Stimulated activated CD8-positive, alpha-beta memory T cell treated with anti-CD3 and anti-CD28 coated beads, Interleukin-7, amount 100 ng/mL, for 48 hours (primary cell): ENCODE measurements around the gene CEMP1.

Experiments used
- DNase-seq, 2 donors: peaks; one replicate each; pipeline ENCODE4 v3.0.0-alpha.2; 2020; ENCODE audit warnings: low read depth in 1 of 2; ENCODE audit errors: extremely low read depth in 1 of 2

CEMP1 gene

GRCh38 chr16:2487903-2488531 is 43.2 kb downstream of the CEMP1 start:
- DNase-seq = no peak

GRCh38 chr16:2487517-2487842 is 43.7 kb downstream of the CEMP1 start:
- DNase-seq = no peak

DNA sequence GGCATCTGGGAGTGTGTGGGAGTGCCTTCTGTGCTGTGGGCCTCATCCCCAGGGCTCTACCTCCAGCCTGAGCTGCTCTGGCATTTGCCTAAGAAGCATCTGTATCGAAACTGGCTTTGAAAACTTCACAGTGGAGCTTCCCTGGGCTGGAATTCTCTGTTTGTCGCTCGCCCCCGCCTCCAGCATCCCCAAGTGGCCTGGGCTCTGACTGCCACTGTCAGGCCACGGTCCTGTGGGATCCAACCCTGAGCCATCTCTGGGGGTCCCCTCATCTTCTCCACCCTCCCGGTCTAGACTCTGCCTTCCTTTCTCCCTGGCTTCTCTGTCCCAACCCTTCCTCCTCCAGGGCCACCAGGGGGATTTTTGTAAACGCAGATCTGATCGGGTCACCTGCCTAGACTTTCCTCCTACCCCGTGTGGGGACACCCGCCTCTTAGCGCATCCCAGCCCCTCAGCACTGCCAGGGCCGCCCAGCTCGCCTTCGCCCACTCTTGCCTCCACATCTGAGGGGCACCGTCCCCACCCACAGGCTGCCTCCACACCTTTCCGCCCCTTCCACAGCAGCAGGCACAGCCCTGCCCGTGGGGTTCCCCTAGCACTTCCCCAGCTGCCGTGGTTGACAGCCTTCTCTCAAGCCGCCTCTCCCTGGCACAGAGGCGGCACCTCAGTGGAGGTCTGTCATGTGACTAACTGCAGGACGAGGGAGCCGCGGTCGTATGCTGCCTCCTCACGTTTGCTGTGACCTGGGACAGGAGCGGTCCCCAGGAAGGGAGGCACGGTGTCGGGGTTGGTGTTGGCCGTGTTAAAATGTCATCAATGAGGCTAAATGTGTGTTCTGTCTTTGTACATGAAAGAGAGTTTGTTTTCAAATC is 44.3 kb downstream of the CEMP1 start:
- DNase-seq = peak; percentile 44 to 63

GRCh38 chr16:2485811-2486507 is 45.2 kb downstream of the CEMP1 start:
- no peak for DNase-seq

- DNase-seq = no peak
Measured at GRCh38 chr16:2484898-2485508, 46.2 kb downstream of the CEMP1 start.

- no peak for DNase-seq
Measured at GRCh38 chr16:2483939-2484897, 47.0 kb downstream of the CEMP1 start.

DNA sequence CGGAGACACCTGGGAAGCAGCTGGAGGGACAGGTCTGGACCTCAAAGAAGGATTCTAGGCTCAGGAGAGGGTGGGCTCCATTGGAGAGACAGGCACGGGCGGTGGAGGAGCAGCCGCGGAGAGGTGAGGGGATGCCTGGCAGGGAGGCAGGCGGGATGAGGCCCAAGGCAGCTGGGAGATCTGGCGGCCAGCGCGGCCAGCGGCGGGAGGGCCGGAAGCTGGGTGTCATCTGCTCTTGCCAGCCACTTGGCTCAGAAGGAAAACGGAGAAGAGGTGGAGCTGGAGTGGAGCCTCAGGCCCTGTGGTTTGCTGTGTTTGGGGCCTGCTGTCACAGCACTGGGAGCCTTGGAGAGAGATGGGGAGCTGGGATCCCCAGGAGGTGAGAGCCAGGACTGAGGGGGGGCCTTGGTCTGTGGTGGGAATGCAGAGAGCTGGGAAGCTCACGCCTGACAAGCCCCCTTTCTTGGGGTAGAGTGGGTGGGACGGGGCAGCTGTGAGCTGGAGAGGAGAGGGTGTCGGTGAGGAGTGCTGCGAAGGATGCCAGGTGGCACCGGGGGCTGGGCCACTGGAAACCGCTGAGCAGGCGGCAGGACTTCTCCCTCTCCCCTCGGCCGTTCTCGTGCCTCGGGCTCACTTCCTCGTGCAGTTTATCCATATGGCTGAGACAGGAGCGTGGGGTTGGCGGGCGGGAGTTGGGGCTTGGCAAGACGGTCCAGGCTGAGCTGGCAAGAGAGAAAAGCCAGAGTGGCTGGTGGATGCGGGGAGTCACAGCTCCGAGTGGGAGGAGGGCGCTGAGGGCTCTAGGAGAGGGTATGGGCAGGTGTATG is 48.3 kb downstream of the CEMP1 start:
- no peak for DNase-seq

DNA sequence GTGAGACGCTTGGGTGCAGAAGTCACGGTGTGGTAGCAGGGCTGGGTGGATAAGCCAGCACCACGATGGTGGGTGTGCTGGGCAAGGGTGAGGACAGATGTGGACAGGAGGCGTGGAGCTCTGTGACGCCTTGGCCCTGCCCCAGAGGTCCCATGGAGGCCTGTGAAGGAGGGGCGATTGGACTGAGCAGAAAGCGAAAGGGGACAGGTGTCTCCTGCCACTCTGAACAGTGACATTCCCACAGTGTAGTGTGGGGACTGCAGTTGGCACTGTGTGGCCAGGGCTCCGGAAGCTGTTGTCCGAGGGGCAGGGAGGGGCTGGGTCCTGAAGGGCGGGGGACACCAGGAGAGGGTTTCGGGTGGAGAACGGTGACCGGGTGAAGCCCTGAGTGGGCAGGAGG is 49.0 kb downstream of the CEMP1 start:
- no peak for DNase-seq

GRCh38 chr16:2481676-2482075 is 49.5 kb downstream of the CEMP1 start:
- DNase-seq = no peak

DNA sequence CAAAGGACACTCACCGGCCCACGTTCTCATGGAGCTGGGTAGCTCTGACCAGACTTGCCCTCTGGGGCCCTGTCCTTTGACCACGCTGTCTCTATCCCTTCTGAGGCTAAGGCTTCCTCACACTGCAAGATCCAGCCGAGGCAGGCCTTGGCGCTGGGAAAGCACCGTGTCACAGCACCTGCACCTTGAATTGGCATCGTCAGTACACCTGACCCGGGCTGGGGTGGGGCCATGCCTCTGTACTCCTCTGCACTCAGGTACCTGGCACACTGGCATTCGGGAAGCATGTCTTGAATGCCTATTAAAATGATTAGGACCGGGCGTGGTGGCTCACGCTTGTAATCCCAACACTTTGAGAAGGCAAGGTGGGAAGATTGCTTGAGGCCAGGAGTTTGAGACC is 50.3 kb downstream of the CEMP1 start:
- no peak for DNase-seq
